NCI-H510A (cell line): ENCODE data around the gene ARL6IP1.
"Not testable (repeated sequence)": the region's sequence is repeated elsewhere in the genome, so short reads cannot be mapped to it uniquely, and the experiment has no call there.

Experiments
- DNase-seq: peaks from one replicate; lab custom pipeline; 2025; lab: John Stamatoyannopoulos, UW

The ARL6IP1 gene

DNA sequence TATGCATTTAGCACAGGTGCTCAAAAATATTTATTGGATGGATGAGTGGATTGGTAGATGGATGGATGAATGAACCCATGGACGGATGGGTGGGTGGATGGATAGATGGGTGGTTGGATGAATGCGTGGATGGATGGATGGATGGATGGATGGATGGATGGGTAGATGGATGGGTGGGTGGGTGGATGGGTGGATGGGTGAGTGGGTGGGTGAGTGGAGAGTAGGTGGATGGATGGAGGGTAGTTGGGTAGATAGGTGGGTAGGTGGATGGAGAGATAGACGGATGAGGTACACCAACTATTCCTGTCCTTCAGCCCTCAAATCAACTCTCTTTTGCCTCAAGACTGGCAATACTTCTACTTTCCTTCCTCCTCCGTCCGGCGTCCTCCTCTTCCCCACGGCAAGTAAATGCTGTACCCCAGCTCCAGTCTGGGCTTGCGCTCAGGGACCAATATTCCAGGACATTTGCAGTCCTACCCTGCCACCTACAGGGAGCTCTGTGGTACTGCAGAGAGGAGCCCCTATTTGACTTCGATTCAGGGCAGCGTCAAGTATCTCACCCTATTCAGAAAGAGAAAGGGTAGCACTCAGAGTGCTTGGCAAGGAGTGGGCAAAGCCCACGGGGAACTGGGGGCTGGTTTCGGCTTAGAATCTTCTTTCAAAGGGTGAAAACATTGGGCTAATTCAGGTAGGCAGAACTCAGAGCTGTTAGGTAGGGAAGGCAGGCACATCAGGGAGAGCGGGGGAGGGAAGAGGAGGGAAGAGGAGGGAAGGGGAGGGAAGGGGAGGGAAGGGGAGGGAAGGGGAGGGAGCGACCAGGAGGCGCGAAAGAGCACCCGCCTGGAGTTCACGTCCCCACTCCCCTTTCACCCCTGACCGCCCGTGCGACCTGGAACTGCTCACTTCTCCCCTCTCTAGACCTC is 41.5 kb downstream of the ARL6IP1 start:
- DNase-seq, result not testable (repeated sequence)

DNA sequence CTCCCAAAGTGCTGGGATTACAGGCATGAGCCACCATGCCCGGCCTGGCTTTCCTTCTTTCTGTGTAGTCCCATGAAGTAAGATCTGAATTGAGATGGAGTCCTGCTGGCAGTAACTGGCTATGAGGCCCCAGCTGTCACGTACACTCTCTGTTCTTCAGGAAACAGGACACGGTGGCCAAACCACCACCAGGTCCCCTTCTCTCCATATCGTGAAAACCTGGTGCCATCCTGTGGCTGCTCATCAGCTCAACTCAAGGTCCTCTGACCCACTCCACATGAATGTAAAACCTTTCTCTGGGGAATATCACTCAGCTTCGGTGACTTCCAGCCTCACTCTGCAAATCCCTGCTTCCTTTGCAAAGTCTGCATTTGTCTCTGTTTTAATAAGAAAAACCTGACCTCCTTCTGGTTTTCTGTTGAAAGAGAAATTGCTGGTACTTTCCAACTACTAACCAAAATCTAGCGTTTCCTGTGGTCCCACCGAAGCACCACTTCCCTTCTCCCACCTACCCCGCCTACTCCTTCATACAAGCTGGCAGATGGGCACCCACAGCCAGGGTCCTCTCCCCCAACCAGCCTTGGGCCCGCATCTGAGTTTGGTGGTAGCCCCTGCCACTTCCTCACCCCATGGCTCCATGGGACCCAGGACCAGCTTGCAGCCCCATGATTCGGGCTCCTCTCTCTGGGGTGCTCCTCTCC is 43.2 kb downstream of the ARL6IP1 start:
- DNase-seq, result not testable (repeated sequence)

GRCh38 chr16:18756639-18757038 is 44.7 kb downstream of the ARL6IP1 start:
- DNase-seq, result not testable (repeated sequence)

- not testable (repeated sequence) for DNase-seq
Observed at GRCh38 chr16:18742870-18743269, 58.5 kb downstream of the ARL6IP1 start.
